ENCODE data around the gene CHPF2.

The CHPF2 gene

DNA sequence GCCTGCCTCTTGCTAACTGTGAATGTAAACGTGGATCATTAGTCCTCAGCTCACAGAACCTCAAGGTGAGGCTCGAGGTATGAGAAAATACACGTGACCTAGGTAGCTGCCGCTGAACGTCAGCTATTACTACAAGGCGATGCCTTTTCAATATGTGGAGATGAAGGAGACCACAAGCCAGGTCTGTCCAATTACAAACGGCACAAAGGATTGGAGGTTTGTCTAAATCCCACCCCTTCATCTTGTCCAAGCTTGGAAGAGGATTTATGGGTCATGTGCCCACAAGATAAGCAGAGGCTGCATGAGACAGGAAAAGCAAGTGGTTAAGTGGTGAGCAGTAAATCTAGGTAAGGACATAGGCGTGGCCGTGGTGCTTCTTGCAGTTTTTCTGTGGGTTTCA lies 25.4 kb upstream of the CHPF2 start:
- DNase-seq: peak; percentile 12

DNA sequence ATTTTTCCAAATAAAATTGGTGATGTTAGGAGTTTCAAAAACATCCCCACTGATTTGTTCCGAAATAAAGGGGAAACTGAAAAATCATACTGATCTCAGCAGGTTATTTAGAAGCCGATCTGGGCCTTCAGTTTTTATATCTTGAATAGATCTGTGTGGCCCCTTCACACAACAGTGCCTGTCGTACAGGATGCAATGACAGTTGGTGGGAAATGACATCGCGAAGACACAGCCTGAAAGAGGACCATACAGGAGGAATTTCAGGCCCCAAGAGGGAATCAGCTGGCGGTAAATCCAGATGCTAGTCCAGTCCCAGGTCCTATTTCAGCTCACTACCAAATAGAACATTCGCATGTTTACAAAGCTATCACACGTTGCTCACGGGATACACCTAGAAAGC lies 25.0 kb upstream of the CHPF2 start:
- no peak for DNase-seq

DNA sequence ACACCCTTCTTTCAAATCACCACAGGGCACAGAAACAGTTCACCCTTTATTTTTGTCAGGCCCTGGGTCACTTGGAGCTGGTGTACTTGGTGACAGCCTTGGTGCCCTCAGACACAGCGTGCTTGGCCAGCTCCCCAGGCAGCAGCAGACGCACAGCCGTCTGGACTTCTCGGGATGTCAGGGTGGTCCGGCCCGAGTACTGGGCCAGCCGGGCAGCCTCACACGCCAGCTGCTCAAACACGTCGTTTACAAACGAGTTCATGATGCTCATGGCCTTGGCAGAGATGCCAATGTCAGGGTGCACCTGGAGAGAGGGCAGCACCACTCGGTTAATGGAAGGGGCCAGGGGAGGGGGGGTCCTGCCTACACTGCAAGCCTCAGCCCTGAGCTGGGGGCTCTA lies 24.5 kb upstream of the CHPF2 start:
- no peak for DNase-seq

DNA sequence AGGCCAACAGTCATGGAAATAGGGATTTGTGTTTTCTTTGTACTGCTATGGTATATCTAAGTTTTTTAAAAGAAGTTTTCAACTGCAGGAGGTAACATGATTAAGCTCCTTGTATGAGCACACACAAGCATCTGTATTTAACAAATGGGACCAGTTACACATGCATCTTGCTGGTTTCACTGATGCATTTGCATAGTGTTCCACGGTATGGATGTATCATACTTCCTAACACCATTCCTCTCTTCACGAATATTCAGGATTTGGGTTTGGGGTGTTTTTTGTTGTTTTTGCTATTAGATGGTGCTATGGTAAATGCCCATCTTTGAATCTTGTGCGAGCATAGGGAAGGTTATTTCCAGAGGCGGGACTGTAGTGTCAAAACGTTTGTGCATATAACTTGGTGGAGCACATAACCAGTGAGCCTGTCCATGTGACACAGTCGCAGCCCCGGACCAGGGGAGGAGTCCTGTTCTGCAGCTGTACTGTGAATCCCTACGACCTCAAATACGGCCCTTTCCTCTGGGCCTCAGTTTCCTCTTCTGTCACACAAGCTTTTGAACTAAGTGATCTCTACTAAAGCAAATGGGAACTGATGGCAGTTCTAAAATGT lies 23.9 kb upstream of the CHPF2 start:
- DNase-seq: no peak

DNA sequence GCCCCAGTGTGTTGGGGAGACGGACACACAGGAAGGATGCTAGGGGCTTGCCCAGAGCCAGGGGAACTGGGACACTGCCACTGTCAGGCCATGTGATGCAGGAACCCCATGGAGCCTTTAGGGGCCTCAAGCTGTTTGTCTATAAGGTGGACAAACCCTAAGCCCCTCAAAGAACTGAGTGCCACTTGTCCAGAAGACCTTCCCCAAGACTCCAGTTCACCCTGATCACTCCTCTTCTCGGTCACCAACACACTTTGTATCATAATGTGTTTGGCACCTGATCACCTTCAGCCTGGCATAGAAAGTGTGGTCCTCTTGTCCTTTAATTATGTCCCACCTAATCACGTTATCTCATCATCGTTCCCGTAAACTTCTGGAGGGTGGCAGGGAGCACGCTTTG lies 22.7 kb upstream of the CHPF2 start:
- no peak for DNase-seq

DNA sequence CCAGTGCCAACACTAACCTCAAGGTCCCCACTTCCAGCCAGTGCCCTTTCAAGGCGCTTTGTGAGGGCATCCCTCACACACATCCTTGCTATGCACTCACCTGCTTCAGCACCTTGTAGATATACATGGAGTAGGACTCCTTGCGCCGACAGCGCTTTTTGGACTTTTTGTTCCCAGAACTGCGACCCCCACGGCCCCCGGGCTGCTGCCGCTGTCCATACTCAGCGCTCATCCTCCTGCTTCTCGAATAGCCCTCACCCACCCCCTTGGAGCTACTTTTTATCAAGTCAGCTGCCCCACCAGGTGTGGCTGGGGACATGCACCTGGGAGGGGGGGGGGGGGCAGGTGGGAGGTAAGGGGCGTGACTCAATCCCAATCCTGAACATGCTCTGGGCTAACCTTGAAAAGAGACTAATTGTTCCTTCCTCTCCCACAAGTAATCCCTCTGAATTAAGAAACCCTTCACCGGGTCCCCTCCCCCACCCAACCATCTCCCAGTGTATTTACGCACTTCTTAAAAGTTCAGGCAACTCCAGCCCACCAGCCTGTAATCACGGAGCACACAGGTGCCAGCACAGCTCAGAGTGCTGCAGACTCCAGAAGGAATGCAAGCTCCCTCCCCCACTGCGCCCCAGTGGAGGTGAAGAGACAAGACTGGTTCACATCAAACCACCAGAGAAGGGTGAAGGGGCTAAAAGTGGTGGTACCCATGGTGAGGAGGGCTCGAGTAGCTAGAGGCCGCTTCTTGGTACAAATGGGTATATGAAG lies 22.0 kb upstream of the CHPF2 start, which contains the start of gene H2BK1:
H2BK1 (minus strand) TSS at position 402 of the 768 bp plus-strand sequence; CDS start at position 232, 170 bp downstream.
- DNase-seq: no peak

DNA sequence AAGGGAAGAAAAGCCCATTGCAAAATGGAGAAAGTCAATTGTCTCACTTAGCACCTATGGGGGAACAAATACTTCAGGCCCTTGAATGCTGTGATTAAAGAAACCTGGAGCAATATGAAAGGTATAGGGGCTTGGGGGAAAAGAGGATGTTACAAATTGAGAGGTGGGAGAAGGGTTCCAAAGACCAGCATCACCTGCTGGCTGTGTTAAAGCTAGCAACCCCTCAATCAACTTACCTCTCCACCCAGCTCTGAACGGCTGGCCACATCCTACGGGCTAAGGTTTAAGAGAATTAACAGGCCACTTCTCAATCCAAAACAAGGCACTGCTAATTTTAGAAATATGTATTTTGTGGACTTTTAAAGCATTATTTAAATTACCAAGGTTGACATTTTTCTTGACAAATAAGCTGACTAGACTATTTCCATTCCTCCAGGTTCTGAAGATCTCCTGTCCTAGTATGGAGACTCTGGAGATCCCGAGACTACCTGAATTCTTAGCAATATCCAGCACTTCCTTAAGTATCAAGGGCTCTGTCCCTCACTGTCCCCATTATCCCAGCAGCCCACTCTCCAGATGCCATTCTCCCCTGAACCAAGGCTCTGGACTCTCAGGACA lies 21.0 kb upstream of the CHPF2 start:
- DNase-seq: no peak

DNA sequence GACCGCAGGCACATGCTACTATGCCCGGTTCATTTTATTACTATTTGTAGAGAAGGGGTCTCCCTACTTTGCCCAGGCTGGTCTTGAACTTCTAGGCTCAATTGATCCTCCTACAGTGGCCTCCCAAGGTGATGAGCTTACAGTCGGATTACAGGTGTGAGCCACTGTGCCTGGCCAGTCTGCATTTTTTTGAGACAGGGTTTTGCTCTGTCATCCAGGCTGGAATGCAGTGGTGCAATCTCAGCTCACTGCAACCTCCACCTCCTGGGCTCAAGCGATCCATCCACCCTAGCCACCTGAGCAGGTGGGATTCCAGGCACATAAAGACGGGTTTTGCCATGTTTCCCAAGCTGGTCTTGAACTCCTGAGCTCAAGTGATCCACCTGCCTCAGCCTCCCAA lies 19.7 kb upstream of the CHPF2 start:
- DNase-seq: no peak

DNA sequence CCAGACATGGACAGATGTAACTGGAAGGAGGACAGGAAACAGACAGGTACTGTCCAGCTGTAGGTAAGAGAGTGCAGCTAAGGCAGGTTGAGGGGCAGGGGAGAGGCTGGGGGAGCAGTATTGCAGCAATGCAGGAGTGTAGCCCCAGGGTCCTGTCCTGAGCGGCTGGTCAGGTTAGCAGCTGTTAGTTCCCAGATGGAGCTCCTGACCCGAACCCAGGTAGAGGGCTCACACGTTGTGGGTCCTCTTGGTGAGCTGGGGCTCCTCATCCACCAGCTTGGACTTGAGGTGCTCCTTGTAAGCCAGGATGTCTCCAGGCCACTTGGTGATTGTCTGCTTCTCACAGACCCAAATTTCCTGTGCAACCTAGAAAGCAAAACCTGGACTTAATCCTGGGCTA lies 18.5 kb upstream of the CHPF2 start:
- DNase-seq: no peak

DNA sequence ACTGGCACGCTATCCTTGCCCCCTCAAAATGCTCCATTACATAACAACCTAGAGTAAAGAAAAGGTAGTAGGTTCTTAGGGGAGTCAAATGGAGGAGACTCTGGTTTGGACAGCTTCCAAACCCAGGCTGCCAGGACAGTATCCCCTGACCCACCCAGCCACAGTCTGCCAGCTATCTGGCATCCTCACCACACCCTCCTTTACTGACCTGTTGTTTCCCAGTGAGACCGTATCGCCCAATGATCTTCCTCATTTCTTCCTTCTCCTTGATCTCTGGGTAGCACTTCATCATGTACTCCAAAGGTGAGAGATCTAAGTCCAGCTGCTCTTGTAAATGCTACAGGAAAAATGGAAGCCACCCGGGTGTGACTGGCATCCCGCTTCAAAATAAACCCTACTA lies 16.9 kb upstream of the CHPF2 start:
- no peak for DNase-seq

DNA sequence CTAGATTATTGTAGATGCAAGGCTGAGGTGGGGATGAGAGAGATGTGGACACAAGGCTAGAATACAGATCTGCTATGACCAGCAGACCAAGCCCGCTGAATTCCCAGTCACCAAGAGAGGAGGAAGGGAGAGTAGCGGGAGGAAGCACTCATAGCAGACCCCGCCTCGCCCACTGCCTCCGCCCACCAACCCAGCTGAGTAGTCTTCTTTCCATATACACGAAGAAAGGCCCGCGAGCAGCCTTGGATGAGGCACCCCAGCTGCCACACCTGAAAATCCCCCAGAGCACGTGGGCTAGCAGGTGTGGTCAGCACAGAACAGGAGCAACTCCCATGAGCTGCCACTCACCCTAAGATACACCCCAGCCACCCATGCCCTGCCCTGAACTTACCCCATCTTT lies 14.1 kb upstream of the CHPF2 start:
- no peak for DNase-seq

DNA sequence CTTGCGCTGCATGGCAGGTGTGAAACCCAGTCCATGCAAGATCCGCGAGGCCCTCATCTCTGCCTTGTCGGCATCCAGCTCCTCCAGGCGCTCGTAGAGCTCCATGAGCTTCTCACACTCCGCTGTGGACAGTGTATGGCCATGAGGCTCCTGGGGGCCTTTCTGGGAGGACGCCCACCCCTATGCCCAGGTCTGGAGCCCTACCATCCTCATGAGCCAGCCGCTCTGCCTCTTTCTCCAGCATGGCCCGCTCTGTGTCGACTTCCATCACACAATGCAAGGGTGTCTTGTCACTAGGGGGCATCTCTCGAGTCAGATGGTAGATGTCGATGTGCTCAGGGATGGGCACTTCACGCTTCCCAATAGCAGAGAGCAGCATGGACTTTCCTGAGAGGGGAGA lies 8.6 kb upstream of the CHPF2 start:
- no peak for DNase-seq

DNA sequence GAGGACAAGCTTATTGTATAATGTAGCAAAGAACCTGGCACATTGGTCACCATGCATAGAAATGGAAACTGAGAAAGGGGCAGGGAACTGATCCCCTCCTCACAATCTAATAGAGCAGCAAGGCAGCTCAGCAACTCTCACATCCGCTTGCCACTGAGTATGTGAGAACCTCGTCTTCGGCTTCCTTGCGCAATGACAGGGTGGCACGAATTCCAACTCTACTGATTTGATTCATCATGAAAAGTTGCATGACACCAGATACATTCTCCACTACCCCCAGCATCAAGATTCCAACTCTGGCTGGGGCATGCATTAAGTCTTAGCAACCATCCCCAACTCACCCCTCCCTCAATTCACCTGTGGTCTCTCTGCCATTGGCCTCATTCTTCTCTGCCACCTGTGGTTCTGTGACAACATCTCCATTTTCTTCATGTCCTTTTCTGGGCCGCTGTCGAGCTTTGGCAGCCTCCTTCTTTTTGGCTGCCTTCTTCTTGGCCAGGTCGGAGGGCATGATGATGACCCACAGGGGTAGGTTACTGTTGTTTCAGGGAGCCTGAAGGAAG lies 6.3 kb upstream of the CHPF2 start:
- DNase-seq: no peak

DNA sequence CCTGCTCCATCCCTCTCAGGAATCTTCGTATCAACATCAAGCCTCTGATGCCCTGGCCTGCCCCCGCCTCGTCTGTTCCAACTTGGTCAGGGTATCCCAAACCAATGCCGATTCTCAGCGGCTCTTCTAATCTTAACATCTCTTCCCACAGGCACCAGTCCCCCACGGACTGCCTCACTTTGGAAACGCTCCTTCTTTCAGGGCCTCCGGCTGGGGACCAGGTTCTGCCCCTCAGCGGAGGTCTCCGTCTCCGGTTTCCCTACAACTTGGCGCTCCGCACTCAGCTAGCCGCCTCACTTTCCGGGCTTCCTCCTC lies 5.8 kb upstream of the CHPF2 start:
- no peak for DNase-seq

DNA sequence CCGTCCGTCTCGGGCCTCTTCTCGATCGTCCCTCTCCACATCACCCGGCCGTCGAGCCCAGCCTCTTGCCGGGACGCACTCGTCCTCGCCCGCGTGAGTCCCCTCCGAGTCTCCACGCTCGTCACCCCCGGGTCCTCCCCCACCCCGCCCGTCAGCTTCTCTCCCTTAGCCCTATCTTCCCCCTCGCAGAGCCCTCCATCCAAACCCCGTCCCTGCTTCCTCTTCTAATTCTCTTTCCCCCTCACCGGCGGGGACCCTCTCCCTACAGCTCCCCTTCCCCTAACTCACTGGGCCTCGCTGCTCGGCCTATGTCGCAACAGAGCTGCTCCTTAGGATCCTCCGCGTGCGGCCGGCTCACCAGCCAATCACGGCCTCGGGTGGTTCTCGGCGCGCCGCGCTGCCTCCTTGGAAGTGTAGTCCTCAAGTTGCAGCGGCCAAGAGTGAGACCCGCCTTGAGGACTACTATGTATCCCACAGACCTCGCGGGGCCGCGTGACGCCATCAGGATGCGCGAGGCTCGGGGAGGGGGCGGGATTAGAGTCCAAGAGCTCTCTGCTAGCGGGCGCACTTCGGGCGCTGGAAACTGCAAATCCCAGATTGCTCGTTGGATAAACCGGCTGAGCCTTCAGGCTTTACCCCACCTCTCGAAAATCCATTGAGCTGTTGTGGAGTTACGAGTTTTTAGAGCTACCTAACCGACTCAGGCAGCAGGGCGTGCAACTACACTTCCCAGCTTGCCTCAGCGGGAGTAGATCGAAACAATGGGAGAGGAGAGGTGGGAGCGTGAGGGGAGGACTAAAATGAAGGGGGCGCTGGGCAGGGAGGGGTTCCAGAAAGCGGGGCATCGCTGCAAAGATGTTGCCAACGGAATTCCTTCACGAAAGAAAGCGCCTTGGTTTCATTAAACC lies 5.2 kb upstream of the CHPF2 start, which contains the start of gene ABCF2:
ABCF2 (minus strand) TSS at position 331 of the 908 bp plus-strand sequence. CDS start 747 bp downstream, outside the sequence.
- peak; percentile 98 for DNase-seq

DNA sequence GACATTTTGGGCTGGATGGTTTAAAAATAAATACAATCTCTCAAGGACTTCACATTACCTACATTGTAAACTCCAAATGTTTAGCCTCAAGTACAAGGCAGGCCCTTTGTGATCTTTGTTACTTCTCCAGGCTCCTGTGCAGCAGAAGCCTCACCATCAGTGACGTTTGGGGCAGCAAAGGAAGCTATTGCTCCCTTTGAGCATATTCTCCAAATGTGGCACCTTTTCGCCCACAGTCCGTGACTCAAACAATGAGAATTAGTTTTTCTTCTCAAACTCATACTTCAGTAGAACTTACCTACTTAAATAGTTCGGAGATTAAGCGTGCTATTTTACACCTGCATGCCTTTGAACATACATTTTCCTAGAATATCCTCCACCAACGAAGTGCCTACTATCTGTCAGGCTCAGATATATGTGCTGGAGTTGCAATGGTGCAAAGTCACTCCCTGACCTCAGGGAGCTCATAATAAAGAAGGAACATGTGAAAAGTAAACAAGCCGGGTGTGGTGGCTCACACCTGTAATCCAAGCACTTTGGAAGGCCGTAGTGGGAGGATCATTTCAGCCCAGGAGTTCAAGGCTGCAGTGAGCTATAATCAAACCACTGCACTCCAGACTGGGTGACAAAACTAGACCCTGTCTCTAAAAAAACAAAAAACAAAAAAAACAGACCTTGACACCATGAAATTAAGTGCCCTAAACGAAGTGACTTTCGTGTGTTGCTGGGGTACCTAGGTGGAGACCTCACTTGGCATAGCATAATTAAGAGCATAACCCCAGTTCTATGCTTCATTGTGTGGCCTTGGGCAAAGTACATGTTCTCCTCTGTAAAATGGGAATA lies 4.0 kb upstream of the CHPF2 start:
- DNase-seq: no peak

DNA sequence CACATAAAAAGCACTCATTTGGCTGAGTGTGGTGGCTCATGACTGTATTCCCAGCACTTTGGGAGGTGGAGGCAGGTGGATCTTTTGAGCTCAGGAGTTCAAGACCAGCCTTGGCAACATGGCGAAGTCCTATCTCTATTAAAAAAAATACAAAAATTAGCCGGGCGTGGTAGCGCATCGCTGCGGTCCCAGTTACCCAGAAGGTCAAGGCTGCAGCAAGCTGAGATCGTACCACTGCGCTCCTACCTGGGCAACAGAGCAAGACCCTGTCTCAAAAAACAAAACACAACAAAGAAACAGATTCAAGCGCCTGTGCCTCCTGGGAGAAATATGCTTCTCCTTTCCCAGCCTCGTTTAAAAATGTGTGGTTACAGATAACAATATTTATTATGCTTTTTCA lies 3.0 kb upstream of the CHPF2 start:
- no peak for DNase-seq

DNA sequence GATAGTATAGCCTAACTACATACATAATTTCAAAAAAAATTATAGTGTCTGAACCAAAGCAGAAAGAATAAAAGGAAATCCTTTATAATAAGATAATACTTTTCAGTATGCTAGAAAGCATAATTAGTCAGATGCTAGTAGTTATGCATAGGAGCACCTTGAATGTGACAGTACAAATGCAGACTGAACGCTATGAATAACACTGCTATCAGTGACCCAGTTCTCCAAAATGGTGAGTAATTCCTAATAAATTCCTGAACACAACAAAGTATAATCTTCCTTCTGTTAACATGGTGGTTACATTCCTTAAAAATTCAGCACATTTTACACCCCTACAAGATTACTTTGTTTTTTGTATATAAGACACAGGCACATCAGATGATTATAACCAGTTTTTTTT lies 1.2 kb upstream of the CHPF2 start:
- no peak for DNase-seq

DNA sequence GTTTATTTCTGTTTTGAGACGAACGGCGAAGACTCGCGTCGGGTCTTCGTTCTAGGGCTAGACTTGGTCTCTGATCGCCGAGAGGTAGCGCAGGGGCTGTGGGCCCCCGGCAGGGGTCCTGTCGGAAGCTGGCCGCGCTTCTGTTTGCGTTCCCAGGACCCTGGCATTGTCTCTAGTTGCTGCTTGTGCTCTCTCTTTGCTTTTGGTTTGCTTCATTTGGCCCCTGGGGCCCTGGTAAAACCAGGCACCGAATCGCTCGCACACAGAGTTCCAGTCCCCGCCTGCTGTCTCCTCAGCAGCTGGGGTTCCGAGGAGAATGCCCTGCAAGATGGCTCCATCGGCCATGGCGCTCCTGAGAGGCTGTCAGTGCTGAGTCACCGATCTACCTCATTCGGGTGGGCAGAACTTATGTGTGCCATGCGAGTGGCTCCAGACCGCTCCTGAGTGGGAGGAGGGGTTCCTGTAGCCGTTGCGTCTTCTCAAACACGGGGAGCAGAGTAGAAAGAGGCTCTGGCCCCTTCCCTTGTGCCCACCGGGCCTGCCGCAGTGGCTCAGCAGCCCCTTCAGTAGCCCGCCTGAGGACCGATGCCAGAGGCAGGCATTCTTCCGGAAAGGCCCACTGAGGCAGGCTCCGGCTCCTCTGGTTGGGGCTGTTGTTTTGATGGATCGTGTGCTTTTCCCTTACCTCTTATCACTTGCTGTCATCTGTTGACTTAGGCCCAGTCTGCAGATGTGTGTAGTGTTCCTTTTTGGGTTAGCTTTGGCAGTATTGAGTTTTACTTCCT lies 826 bp downstream of the CHPF2 start:
- peak; percentile 54 for DNase-seq

DNA sequence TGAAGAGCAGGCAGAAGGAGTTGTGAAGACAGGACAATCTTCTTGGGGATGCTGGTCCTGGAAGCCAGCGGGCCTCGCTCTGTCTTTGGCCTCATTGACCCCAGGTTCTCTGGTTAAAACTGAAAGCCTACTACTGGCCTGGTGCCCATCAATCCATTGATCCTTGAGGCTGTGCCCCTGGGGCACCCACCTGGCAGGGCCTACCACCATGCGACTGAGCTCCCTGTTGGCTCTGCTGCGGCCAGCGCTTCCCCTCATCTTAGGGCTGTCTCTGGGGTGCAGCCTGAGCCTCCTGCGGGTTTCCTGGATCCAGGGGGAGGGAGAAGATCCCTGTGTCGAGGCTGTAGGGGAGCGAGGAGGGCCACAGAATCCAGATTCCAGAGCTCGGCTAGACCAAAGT lies 1.5 kb downstream of the CHPF2 start:
- no peak for DNase-seq
